NT2/D1 (cell line): ENCODE data around the gene ADSS2.

ENCODE experiments used
- SUZ12 ChIP-seq: IDR thresholded peaks from 2 replicates; pipeline ENCODE4 v1.6.1; 2011; ENCODE audit not compliant: insufficient read length, insufficient read depth; ENCODE audit errors: extremely low read depth
- YY1 ChIP-seq: IDR thresholded peaks from 2 replicates; pipeline ENCODE4 v1.6.1; 2011; ENCODE audit not compliant: insufficient read length, insufficient read depth
- ZNF274 ChIP-seq: IDR thresholded peaks from 2 replicates; pipeline ENCODE4 v1.6.1; 2011; ENCODE audit warnings: mild to moderate bottlenecking, low read depth, low read length

DNA sequence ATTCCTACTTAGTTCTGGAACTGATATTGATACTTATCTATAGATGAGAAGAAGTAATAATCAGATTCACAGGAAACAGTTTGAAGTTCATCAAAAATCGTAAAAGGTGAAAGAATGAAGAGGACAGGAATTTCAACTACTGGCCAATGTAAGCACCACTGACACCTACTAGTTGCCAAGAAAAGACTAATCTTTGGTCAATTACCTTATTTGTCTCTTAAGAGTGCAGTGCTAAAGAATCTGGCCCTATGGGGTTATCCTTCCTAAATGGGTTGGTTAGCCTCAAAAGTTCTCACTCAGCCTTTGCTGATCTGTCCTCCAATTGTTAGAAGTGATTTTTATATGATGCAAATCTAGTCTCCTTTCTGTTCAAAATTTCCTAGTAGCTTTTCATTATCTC lies 29.5 kb downstream of the ADSS2 start:
- TF ChIP-seq SUZ12 (no peak), YY1 (no peak), ZNF274 (no peak)
